GM18868 (cell line): ENCODE results near the gene MEFV.
A peak's percentile ranks its signal among the peaks of the same experiment; 100 is the strongest.
"Not testable (repeated sequence)": the region's sequence is repeated elsewhere in the genome, so short reads cannot be mapped to it uniquely, and the experiment has no call there.

Experiments used
- ATAC-seq: cut with Tn5 transposase; IDR thresholded peaks from one replicate; pipeline ENCODE4 v1.9.1; 2021; ENCODE audit warnings: mild to moderate bottlenecking, moderate library complexity; ENCODE audit not compliant: unreplicated experiment

Gene MEFV

GRCh38 chr16:3256146-3256865, at the start of gene MEFV:
MEFV (minus strand) TSS chr16:3256633; CDS start chr16:3256587, 46 bp downstream.
- ATAC-seq = no peak

- ATAC-seq = no peak
Observed at GRCh38 chr16:3306078-3306477, 49.6 kb upstream of the MEFV start.

GRCh38 chr16:3305109-3306068, 49.0 kb upstream of the MEFV start, which contains the start of the genes TIGD7 and ZNF75A:
TIGD7 (minus strand) TSS chr16:3305430; CDS start chr16:3300614, 4,816 bp downstream.
ZNF75A (plus strand) TSS chr16:3305497; CDS start chr16:3308429, 2,932 bp downstream.
- ATAC-seq = peak; percentile 97

GRCh38 chr16:3304370-3304769, 47.9 kb upstream of the MEFV start:
- ATAC-seq = no peak

GRCh38 chr16:3295783-3296182, 39.4 kb upstream of the MEFV start:
- ATAC-seq = no peak

GRCh38 chr16:3295209-3295608, 38.8 kb upstream of the MEFV start:
- ATAC-seq = no peak

GRCh38 chr16:3292604-3293003, 36.2 kb upstream of the MEFV start:
- no peak for ATAC-seq

GRCh38 chr16:3289998-3290673, 33.7 kb upstream of the MEFV start:
- no peak for ATAC-seq

GRCh38 chr16:3285131-3285530, 28.7 kb upstream of the MEFV start:
- no peak for ATAC-seq

- no peak for ATAC-seq
Observed at GRCh38 chr16:3283543-3284447, 27.4 kb upstream of the MEFV start.

- ATAC-seq = peak; percentile 82
Observed at GRCh38 chr16:3282730-3283542, 26.5 kb upstream of the MEFV start, which contains the start of gene ZNF263. ZNF263 (plus strand) TSS chr16:3283491; CDS start chr16:3283819, 328 bp downstream.

GRCh38 chr16:3282103-3282729, 25.8 kb upstream of the MEFV start:
- peak; percentile 26 for ATAC-seq

- no peak for ATAC-seq
Observed at GRCh38 chr16:3281222-3281820, 24.9 kb upstream of the MEFV start.

GRCh38 chr16:3276679-3277078, 20.2 kb upstream of the MEFV start:
- ATAC-seq = no peak

- no peak for ATAC-seq
Observed at GRCh38 chr16:3274947-3275346, 18.5 kb upstream of the MEFV start.

- ATAC-seq = no peak
Observed at GRCh38 chr16:3274490-3274889, 18.1 kb upstream of the MEFV start.

GRCh38 chr16:3271281-3271680, 14.8 kb upstream of the MEFV start:
- not testable (repeated sequence) for ATAC-seq

GRCh38 chr16:3270718-3271117, 14.3 kb upstream of the MEFV start:
- ATAC-seq = not testable (repeated sequence)
